Endothelial cell of hepatic sinusoid (primary cell): ENCODE results near the gene TNFRSF11A.

ENCODE experiments used
- in situ Hi-C: cut with HindIII; loops from 2 replicates; pipeline ENCODE4 v1.10.0; 2017; ENCODE audit warnings: low sequenced_read_pairs

The TNFRSF11A gene

DNA sequence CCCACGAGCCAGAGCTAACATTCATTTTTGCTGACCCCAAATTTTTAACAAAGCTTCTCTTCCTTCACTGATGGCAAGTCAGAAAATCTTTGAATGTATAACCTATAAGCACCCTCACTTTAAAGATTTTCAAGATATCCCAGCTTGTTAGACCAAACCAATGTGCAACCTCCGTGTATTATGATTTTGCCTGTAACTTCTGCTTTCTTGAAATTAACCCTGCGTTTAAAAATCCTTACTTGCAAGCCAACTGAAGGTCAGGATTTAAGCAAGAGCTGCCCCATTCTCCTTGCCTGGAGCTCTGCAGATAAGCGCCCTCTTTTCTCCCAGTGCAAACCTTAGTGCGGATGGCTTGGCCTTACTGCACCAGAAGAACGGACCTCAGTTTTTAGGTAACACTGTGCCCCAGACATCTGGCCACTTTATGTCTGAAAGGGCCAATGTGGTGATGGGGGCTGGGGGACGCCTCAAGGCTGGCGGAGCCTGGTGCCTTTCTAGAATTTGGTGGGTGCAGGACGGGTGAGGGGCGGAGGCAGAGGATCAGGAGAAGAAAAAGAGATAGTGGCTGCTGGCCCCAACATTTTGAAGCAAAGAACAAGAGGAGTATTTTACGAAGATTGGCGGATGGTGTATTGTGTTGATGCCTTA is 805 bp upstream of the TNFRSF11A start:
- in situ Hi-C loops: no loop called here

DNA sequence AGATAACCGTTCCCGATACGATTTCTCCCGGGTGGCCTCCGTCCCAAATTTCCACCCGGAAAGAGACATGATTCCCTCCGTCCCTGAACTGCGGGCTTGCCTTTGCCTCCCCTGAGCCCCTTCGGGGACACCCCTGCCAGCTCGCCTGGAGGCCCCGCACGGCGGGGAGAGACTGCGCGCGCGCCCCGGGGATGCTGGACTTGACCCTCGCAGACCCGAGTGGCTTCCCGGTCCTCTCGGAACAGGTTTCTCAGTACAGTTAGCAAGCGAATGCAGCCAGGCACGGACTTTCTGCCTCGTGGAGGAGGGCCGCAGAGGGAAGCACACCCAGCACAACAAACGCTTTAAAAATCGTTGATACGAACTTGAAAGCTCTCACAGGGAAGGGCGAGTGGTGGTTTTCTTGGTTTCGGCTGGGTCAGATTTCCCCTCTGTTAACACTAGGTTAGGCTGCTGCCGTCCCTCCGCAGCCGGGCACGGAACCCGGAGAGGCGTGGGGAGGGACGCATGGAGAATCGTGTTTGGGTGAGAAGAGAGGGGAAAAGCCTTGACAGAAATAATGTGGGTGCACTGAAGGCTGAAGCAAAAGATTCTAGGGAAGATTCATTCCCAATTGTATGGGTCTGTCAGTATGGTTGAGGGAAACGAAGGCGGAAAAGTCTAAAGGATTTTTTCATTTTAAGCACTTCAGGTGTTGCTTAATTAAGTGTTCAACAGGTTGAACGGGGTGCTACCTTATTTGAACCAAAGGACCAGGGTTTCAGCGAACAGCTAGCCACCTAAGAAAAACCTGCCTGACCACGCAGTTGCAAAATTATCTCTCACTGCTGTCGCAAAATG is 916 bp downstream of the TNFRSF11A start:
- in situ Hi-C loops: no loop called here

DNA sequence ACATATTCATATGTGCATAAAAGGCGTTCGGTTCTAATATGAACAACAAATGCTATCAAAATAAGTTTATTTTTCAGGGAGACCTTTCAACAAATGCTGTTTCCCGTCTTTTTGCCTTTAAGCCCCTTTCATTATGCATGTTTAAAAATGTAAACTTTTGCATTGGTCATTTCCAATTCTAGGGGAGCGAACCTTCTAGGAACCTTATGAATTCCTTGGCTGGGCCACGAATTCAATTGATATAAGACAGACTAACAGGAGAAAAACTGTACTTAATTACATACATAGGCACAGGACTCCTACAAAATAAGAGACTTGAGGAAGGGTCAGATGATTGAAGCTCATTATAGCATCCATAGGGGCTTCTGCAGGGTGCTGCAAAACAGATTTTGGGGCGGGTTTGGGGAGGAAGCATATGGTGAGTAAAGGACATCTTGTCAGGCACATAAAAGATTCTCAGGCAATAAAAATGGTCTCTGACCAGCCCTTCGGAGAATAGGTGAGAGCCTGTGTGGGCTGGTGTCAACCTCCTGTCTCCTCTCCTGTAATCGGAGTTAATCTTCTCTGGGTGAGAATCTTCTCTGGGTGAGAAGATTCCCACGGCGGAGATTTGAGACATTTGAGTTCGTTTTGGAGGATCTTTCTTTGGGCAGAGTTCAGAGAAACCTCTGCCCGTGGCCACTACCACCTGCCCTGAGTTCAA is 1.7 kb downstream of the TNFRSF11A start:
- in situ Hi-C loops: no loop called here

- in situ Hi-C loops: no loop called here
These were observed 2.9 kb downstream of the TNFRSF11A start for GRCh38 chr18:62327977-62328376.

DNA sequence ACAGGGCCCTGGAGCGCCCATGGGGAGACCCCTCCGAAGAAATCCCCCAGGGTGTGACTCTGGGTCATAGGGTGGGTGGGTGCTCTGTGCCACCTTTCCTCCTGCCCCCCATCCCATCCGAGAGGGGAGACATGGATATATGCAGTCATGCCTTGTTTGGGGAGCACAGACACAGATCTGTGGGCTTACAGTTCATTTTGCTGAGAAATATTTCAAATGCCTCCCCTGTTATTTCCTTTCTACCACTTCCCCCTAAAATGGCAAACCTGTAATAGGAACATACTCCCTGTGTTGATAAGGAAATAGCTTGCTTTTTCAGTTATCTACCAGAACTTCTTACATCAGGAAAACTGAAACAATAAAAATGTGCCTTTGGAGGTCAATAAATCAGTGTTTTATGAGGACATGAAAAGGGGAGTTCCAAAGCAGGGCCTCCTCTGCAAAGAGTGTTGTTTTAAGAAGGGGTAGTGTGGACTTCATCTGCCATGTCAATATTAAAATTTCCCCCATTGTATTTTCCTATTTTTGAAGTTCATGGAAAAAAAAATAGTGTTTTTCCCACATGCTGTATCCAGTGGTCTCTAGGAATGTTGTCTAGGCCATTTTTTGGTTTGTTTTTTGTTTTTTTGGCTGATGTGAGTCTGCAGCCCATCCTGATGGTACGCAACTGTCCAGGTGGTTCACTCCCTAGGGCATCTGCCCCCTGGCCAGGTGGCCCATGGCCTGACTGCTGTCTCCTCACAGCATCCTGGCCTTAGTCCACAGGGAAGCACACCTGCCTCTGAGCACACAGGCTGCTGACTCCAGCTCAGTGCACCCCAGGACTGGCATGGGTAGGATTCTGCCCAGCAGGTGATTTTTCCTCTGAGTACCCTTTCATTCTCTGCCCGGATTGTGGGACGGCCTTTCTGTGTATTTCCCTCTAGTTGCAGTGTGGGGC is 3.7 kb downstream of the TNFRSF11A start:
- in situ Hi-C loops: no loop called here

DNA sequence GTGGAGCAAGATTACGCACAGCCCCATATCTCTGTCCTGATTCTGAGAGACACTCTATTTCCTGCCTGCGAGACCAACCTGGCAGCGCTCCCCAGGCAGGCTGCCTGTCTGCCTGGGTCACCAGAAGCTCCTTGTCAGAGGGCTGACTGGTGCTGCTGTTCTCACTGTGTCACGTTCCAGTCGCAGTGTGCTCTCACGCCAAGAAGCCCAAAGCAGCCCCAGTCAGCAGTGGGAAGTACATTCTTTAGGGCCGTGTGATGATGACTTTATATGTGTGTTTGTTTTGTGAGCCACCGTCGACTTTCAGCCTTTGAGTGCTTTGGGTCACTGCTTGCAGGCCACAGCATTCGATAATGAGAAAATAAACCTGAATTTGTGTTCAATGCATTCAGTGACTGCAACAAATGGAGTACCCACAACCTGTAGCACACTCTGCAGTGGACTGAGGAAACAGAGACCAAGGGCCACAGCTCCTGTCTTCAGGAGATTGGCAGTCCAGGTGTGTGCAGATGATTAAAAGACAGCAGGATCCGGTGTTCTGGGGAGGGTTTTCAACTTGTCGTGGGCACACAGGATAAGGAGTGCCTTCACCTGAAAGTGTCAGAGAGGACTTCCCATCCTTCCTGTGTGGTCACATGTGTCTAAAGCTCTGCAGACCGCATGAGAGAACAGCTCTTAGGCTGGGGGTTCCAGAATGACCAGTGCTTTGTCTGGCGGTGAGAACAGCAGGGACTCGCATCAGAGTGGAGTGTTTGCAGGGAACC is 4.8 kb downstream of the TNFRSF11A start:
- in situ Hi-C loops: no loop called here

DNA sequence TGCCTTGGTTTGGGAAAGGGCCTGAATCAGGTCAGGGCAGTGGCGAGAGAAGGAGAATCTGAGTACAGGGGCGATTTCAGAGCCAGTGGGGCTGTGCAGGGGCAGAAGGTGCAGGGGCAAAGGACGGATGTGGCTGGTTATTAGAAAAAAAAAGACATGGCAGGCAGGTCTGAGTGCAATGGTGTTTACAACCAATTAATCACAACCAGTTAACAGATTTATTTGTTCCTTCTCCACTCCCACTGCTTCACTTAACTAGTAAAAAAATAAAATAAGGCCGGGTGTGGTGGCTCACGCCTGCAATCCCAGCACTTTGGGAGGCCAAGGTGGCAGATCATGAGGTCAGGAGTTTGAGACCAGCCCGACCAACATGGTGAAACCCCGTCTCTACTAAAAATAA is 5.5 kb downstream of the TNFRSF11A start:
- in situ Hi-C loops: no loop called here

- in situ Hi-C loops: no loop called here
These were observed 6.7 kb downstream of the TNFRSF11A start for GRCh38 chr18:62331581-62332356.

- in situ Hi-C loops: no loop called here
These were observed 7.3 kb downstream of the TNFRSF11A start for GRCh38 chr18:62332431-62332830.

- in situ Hi-C loops: no loop called here
These were observed 8.0 kb downstream of the TNFRSF11A start for GRCh38 chr18:62332964-62333695.

DNA sequence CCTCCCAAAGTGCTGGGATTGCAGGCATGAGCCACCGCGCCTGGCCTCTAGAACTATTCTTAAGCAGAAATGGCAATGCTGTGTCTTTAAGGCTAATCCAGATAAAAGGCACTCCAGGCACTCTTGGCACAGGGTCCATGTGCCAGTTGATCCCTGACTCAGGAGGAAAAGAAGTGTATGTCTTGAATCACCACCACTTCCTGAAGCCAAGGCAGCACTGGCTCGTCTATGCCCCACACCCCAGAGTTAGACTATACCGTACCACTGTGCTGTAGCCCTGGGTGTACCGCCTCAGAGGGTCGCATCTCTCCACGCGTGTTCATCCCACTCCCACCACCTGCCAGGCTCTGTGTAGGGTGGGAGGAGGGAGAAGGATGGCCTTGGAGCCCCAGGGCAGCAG is 9.0 kb downstream of the TNFRSF11A start:
- in situ Hi-C loops: no loop called here

GRCh38 chr18:62335494-62335893 is 10.4 kb downstream of the TNFRSF11A start:
- in situ Hi-C loops: no loop called here

DNA sequence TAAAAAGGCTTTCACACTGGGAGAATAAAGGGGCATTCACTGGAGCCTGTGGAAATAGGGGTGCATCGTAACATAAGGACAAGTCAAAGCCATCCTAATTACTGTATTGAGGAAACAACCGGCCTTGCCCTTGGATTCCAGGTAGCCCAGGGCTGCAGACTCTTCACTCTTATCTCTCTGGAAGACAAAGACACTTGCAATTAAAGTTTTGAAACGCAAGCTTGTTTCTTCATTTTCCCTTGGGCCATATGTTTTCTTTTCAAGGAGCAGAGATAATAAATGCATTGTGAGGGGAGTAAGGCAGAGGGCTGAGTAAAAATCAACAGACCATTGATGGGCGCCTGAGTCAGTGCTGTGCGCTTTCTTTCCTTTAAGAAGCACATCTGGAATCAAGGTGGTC is 11.5 kb downstream of the TNFRSF11A start:
- in situ Hi-C loops: no loop called here

DNA sequence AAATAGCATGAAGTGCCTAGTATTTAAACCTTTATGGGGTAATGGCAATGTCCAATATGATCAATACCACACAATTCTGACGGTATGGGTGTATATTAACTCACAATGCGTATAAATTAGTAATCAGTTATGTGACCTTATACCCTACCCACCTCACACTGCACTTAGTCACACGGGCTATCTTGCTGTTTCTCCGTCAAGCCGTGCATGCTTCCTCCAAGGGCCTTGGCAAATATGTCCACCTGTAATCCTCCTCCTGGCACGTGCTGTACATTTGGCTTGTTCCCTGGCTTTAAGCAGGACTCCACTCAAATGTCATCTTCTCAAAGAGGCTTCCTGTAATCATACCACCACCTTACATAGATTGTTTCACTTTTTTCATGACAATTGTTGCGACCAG is 12.2 kb downstream of the TNFRSF11A start:
- in situ Hi-C loops: no loop called here

DNA sequence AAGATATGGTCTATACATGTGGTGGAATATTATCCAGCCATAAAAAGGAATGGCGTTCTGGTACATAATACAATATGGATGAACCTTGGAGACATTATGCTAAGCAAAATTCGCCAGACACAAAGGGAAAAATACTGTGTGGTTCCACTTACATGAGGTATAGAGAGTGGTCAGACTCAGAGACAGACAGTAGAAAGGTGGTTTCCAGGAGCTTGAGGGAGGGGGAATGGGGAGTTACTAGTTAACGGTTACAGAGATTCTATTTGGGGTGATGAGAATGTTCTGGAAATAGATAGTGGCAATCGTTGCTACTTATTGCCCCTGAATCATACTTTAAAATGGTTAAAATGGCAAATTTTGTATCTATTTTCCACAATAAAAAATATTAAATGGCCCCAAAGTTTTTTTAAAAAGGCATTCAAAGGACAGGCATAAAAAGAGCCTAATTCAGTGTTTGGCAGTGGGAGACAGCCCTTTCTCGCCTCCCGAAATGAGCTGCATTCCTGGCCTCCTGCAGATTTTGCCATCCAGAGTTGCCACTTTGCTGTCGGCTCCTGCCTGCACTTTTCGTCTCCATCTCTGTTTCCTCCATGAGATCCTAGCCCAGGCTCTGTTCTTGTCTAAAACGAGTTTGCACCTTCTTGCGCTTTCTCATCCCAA is 13.5 kb downstream of the TNFRSF11A start:
- in situ Hi-C loops: no loop called here

DNA sequence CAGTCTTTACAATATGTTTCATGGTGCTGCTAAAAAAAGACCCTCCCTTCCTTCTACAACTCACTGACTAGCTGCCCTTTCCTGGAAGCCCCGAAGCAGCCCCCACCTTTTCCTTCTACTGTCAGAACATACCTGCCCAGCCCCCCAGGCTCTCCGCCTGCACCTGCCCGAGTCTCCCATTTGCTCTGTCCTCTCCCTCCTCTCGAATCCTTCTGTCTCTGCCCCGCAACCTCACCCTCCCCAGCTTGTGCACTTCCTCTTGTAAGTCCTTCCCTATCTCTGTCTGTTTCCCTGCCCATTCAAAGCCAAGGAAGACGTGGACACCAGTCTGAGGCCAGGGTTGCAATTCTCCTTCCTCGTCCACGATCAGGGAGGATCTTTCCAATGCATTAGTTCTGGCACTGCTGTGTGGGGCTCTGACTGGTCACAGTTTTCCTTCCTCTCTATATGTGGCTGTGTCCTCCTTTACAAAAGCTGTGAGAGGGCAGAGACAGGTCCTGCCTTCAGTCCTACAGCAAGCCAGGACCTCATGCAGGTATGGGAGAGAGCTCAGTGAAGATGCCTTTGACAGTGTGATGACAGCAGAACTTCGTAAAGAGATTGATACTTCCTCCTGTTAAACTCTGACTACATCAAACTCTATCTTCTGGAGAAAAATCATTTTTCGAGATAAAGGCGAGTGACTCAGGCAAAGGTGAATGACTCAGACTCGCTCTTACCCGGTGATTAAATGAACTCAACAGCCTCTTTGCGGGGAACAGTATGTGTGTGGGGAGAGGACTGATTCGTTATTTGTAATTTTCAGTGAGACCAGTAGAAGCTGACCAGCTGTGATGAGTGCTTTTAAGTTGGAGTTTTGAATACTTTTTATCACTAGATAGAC is 14.2 kb downstream of the TNFRSF11A start:
- in situ Hi-C loops: no loop called here

- in situ Hi-C loops: loop anchor here (5.0 kb wide), 1 partner anchor 71 kb away; no protein-coding TSS in a partner anchor
These were observed 15.9 kb downstream of the TNFRSF11A start for GRCh38 chr18:62340996-62341395.
